GM19455 (cell line): Measurements from ENCODE around the gene BABAM2.
"Not testable (repeated sequence)": the region's sequence is repeated elsewhere in the genome, so short reads cannot be mapped to it uniquely, and the experiment has no call there.

Experiments used
- ATAC-seq: cut with Tn5 transposase; IDR thresholded peaks from one replicate; pipeline ENCODE4 v1.9.1; 2021; ENCODE audit not compliant: unreplicated experiment

BABAM2 gene

DNA sequence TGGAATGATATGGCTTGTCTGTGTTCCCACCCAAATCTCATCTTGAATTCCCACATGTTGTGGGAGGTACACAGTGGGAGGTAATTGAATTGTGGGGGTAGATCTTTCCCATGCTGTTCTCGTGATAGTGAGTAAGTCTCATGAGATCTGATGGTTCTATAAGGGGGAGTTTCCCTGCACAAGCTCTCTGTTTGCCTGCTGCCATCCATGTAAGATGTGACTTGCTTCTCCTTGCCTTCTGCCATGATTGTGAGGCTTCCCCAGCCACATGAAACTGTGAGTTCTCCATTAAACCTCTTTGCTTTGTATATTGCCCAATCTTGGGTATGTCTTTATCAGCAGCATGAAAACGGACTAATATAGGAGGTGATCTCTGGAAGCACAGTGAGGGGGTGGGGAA lies 78.4 kb downstream of the BABAM2 start:
- not testable (repeated sequence) for ATAC-seq

DNA sequence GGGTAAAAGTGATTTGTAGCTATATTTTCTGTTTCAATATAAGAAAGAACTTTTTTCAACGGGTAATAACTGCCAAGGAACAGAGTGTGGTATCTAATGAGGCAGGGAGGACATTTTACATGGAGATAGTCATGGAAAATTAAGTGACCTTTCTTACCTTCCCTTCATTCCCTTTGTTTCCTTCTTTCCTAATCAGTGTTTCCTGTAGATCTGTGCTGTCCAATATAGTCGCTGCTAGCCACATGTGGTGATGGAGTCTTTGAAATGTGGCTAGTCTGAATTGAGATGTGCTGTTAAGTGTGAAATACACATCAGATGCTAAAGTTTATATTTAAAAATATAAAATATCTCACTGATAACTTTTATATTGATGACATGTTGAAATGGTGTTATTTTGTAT lies 81.8 kb downstream of the BABAM2 start:
- no peak for ATAC-seq

DNA sequence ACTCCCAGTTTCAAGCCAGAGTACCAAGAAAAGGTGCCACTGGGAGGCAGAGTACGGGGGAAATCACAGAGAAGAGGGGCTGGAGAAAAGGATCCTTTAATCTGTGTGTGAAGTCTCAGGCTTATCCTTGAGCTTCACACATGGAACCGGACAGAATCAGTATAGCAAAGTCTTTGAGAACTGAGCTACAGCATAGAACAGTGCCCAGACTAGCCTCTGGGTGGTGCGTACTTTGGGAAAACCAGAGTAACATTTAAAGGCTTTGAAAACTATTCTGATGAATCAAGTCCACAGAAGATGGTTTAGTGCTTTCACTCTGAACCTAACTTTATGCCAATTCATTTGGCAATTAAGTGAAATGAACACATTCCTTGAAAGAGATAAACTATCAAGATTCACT lies 83.1 kb downstream of the BABAM2 start:
- no peak for ATAC-seq

DNA sequence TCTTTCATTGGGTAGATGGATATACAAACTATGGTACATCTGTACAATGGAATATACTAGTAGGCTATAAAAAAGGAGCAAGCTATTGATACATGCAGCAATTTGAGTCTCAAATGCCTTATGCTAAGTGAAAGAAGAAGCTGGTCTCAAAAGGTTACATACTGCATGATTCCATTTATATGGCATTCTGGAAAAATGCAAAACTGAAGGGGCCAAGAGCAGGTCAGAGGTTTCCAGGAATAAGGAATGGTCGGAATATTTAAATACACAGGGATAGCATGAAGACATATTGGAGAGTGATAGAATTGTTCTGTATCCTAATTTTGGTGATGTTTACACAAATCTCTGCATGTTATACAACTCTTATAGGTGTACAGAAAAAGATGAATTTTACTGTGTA lies 85.8 kb downstream of the BABAM2 start:
- no peak for ATAC-seq

DNA sequence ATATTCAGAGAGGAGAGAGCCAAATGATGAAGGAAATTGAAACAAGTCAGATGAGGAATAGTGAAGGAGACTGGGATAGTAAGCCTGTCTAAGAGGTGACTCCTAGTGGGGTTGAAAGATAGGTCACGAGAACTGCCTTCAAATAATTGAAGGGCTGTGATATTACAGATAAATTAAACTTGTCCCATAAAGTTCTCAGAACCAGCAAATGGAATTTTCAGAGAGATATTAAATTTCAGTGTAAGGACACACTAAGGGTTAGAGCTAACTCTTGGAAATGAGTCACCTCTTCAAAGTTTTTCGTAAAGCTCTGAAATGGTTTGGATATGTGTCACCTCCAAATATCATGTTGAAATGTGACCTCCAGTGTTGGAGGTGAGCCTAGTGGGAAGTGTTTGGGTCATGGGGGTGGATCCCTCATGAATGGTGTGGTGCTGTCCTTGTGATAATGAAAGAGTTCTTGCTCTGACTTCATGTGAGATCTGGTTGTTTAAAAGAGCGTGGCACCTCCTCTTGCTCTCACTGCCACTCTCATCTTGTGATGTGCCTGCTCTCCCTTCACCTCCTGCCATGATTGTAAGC lies 87.3 kb downstream of the BABAM2 start:
- ATAC-seq, result no peak

DNA sequence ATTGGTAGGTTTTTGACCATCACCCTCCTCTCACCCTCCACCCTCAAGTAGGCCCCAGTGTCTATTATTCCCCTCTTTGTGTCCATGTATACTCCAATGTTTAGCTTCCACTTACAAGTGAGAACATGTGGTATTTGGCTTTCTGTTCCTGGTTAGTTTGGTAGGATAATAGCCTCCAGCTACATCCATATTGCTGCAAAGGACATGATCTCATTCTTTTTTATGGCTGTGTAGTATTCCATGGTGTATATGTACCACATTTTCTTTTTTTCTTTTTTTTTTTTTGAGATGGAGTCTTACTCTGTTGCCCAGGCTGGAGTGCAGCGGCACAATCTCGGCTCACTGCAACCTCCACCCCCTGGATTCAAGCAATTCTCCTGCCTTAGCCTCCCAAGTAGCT lies 88.2 kb downstream of the BABAM2 start:
- not testable (repeated sequence) for ATAC-seq

DNA sequence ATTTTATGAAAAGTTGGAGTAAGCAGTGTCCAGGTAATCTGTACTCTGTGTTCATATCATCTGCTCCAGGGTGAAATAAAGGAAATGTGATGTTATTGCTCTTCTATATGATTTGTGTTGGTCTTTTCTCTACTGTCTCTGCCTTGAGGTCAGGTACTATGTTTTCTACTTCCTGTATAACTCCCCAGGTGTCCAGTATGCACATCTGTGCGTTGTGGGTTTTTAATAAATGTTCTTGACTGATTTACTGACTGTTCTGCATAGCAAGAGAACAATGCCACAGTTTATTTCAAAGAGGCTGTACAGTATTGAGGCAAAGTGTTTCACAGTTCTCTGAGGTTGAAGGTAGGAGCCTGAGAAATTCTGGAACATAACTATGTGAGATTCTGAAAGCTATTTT lies 89.7 kb downstream of the BABAM2 start:
- ATAC-seq, result no peak

DNA sequence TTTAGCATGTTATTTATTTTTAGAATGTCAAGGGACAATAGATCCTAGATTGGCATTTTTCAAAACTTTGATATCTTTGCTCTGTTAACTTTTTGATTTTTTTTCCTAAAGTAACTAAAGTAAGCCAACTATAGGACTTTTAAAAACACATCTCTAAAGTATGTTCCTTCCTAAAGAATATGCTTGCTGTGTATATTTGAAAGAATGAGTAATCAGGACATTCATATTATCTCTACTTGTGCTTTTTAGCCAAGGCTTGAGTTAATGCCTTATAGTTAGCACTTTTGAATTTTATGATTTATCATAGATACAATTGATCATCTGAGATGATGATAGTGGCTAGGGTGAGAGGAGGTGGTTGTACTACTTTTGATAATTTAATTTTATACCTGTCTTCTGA lies 93.6 kb downstream of the BABAM2 start:
- ATAC-seq, result no peak

DNA sequence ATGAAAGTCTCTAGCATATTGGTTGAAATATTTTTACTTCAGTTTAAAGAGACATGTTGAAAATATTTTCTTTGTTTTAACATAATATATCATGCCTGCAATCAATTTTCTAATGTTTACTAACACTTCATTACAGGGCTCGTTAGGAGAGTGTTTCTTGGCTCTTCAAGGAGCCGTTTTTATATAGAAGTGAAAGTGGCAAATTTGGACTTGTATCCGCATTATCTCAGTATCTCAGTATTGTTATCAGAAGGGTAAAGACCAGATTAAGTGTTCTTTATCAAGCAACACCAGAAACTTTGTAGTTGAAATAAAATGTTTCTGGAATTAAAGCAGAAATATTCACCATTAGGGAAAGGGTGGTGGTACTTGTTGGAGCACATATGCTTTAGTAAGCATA lies 97.8 kb downstream of the BABAM2 start:
- no peak for ATAC-seq

DNA sequence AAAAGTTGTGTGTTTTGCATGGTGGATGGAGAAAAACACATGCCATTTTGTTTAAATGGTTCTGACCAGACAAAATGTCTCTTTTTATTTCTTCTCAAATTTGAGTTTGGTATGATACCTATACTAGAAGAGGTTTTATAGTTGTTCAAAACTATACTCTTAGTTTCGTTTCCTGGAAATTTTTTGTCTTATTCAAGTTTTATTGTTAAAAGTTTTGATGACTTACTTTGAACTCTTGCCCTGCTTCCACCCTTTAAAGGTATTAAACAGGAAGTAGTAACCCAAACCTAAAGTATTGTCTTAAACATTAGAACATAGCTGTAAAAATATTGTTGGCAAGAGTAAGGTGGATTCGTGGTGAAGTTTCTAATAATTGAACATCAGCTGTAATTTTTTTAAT lies 98.2 kb downstream of the BABAM2 start:
- ATAC-seq, result no peak

DNA sequence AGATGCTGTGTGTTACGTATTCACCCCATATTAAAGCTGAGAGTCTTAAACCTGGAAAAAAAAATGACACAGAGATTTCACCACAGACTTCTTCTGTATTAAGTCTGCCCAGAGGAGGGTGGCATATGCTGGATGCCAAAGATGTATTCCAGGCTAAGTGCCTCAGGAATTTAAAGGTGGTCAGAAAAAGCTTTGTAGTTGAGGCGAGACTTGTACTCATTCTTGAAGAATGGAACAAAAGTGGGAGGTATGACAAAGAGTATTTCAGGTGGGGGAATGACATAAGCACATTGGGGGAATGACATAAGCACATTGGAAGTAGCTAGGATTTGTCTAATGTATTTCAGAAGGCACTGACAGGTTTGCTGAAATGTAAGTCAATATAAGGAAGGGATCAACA lies 98.6 kb downstream of the BABAM2 start:
- no peak for ATAC-seq

DNA sequence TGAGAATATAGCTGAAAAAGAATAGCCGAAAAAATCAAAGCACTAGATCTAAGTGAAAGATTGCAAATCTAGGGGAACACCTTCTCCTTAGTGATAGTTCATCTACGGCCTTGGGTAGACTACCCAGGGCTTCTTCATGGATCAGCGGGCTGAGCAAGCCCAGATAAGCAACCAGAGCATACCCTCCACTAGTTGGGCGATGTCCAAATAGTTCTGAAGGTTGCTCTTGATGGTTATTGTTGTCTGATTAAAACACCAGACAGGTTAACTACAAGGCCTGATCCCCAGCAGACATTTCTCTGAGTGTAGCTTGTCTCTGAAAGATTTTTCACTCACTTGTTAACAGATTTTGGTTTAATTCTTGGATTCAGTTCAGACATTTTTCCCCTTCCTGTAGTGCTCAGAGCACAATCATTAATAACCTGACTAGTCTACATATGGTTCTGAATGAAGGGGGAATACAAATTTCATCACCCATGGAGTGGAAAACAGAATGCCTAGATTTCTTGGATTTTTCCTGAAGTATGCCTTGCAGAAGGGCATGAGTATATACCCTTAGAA lies 99.6 kb downstream of the BABAM2 start:
- no peak for ATAC-seq

DNA sequence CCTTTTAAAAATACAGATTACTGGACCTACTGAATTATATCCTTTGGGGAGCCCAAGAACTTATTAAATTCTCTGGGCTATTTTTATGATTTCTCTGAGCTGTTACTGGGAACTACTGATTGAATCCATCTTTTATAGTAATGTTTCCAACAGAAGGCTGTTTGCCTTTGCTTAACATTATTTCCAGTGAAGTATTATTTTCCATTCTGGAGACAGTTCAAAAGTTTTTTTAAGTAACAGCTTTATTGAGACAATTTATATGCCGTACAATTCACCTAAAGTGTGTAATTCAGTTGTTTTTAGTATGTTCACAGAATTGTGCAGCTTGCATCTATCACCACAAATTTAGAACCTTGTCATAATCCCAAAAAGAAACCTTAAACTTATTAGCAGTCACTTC lies 100.6 kb downstream of the BABAM2 start:
- no peak for ATAC-seq

DNA sequence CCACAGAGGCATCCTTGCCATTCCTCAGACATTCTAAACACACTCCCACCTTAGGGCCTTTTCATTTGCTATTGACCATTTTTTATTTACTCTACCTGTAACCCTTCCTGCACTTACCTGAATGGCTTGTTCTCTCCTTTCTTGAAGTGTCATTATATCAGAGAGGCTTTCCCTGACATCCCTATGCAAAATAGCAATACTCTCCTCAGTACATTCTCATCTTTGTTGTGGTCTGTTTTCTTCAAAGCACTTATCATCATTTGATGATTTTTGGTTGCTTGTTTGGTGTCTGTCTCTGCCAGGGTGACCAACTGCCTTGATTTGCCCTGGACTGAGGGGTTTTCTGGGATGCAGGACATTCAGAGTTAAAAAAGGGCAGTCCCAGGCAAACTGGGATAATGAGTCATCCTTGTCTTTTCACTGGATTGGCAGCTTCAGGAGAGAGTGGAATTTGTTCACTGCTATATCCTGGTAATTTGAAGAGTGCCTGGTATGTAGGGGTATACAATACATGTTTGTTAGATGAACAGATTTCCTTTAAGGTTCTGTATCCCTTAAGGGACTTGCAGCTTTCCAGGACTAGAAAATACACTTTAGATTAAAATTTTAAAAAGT lies 102.4 kb downstream of the BABAM2 start:
- no peak for ATAC-seq

DNA sequence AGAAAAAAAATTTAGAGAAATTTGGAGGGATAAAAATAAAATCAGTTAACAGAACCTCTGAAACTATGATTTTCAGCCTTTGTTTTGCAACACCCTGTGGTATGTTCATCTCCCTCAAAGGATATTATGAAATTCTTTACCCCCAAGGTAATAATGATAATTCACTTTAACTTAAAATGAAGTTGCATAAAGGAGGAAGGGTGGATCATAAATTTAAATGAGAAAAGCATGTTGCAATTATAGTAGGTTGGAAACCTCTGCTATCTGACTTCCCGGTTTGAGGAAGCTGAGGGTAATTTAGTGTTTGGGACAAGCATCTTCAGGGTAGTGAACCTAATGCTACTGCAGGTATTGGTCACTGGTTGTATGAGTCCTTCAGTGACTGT lies 102.9 kb downstream of the BABAM2 start:
- no peak for ATAC-seq

DNA sequence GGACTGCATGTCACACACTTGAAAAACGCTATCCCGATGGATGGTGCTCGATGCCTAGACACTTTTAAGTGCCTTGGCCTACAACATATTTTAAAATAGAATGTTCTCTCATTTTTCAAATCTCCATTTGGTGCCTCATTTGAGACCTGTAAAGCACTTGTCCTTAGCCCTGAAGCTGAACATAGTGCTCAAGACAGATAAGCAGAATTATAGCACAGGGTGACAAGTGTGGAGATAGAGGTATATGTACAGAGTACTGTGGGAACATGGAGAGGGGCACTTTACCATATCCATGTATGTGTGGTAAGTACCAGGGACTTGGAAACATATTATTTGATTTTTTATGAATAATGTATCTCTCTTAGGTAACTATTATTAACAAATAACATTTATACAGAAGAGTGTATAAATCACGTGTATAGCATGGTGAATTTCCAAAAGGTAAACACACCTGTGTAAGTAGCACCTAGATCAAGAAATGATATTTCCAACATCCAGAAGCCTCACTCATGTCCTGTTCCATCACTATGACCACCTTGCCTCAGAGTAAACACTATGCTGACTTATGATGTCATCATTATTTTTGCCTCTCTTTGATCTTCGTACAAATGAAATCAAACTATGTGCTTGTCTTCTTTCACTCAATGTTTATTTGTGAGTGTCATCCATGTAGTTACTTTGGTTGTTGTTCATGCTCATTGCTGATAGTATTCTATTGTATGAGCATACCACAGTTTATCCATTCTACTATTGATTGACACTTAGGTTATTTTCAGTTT lies 103.6 kb downstream of the BABAM2 start:
- no peak for ATAC-seq

DNA sequence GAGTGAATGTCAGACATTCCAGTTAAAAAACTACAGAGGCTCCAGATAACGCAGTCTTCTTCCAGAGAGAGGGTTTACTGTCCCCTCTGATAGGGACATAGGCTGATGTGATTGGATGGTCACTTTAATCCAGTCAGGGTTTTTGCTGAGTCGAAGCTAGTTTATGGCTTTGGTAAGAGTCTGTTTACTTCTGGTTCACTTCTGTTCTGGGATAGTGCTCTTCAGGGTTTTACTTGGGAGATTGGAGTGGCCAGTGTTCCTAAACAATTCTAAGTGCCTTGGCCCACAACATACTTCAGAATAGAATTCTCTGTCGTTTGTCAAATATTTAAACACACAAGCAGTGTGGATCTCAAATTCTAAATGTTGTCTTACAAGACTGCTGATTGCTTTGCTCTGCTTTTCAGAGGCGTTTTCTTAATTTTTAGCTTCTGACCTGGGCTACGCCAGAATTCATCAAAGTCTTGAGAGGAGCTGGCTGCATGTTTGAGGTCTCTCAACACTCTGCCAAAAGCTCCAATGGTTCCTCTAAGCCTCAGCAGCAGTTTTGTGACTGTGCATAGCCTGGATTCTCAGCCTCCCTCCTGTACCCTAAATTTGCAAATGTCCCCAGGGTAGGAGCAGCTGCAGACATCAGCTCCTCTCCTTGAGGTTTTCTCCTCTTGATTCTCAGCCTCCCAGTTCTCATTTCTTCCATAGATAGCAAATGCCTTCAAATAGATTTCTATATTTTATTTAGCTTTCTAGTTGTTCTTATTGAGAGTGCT lies 105.8 kb downstream of the BABAM2 start:
- no peak for ATAC-seq

DNA sequence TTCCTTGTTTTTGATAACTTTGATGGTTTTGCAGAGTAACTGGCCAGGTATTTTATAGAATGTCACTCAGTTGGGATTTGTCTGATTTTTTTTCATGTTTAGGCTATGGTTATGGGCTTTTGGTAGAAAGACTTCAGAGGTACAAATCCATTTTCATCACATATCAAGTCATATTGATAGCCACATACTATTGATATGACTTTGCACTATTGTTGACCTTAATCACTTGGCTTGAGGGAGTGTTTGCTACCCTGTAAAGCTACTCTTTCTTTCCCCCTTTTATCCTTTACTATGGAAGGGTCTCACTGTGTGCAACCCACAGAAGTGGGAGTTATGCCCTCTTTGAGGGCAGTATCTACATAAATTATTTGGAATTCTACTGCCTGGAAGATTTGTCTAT lies 109.8 kb downstream of the BABAM2 start:
- no peak for ATAC-seq

DNA sequence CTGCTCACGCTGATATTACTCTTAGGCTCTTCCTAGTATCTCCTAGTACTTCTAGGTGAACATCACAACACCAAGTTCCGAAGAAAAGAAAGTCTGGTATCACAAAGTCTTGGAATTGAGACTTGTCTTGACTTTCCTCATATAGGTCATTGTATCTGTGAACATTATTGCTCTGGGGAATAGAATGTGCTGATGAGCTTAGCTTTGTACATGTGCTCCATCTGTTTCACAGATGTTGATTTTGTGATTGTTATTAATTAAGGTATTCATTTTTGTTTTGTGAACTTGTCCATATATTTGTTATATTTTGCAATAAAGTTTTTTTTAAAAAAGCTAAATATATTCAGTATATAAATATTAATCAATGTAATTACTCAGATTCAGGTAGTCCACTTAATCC lies 111.7 kb downstream of the BABAM2 start:
- ATAC-seq, result no peak

DNA sequence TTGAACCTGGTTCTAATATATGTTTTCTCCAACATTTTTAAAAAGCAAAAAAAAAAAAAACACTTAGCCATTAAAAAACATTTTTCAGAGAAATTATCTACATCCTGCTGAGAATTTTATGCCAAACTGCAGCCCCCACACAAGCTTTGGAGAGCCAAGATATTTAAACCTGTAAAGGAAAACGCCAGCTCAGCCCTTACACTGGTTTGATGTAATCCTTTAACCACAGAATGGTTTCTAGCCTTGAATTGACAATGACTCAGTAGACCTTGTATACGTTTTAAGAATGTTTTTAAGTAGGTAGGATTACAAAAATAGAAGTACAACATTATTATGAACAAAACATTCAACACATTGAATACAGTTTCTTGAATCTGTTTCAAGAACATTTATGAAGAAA lies 113.6 kb downstream of the BABAM2 start:
- no peak for ATAC-seq

DNA sequence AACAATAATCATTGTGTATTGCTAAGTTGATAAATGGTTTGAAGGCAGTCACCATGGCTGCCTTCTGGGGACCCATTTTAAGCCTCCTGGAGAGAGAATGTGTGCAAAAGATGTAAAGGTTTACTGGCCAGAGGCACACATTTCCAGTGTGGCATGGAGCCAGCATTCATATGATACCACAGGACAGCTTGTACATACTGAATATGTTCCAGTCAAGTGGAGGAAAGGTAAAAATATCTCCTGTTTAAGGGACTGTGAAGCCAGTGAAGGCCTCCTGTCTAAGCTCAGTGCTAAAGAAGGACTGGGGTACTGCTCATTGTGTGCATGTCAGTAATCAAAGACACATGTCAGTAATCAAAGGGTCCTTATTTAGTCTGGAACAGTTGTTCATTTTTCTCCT lies 119.2 kb downstream of the BABAM2 start:
- ATAC-seq, result no peak

DNA sequence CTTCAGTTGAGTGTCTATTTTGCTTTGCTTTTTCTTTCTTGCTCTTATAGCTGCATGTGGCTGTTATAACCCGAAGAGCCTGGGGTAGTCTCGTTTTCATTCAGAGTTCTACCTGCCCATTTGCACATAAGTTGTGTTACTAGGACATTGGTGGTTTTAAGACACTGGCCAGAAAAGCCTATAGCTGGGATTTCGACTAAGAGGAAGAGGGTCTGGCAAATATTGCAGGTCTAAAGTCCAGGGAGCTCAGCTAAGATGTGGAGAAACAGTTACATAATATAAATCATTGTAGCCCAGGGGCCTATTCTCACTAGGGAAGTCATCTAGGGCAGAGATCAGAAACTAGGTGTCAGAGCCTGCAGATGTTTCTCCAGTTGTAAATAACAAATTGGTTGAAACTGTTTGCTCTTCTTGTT lies 120.8 kb downstream of the BABAM2 start:
- ATAC-seq, result no peak
